ENCODE results near the gene ENDOV. TPM values are rescaled to one million over a fixed set of nuclear protein-coding genes. Genes with fewer than 3 reads are reported as not detected.
A peak's percentile ranks its signal among the peaks of the same experiment; 100 is the strongest.

Gene ENDOV
- total RNA-seq, 1 donor from 2014 or later, result 22.8 TPM

- Mint-ChIP-seq H3K27ac (ENCODE audit: unreplicated experiment) (peak overlapping the region; percentile 57), H3K36me3 (ENCODE audit: low read depth) (peaks cover 73% of the 10 kb centered on the region)
Measured at GRCh38 chr17:80382446-80382845, 32.5 kb upstream of the ENDOV start.

DNA sequence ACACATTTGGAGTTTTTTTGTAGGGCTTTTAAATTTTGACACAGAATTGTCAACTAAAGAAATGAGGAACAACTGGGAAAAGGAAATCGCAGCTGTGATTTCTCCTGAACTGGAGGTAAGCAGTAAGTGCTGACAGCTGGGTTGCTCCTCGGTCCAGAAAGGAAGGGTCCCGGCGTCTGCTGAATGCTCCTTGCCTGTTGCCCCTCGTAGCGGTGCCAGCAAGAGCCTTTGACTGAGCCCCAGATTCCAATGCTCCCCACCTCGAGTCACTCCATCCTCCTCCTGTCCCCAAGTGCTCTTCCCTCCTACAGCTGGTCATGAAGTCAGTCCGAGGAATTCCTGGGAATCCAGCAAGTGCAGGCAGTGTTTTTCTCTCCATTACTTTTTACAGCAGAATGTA lies 32.0 kb upstream of the ENDOV start:
- no peaks in the 10 kb centered on the region for H3K4me1 Mint-ChIP-seq (ENCODE audit: low read depth)
- peaks cover 70% of the 10 kb centered on the region for H3K36me3 Mint-ChIP-seq (ENCODE audit: low read depth)
- no peaks in the 10 kb centered on the region for H3K27me3 Mint-ChIP-seq (ENCODE audit: low read depth)
- no peaks in the 10 kb centered on the region for H3K9me3 Mint-ChIP-seq (ENCODE audit: low read depth)
- H3K4me3 Mint-ChIP-seq (ENCODE audit: unreplicated experiment), result no peak overlapping the region
- no peak for TF ChIP-seq CTCF (IDR thresholded peaks at IDR 0.05)
- no peak for DNase-seq (ENCODE audit: low spot score)
- no peak overlapping the region for H3K27ac Mint-ChIP-seq (ENCODE audit: unreplicated experiment)

More at GRCh38 chr17:80382446-80382845, 32.5 kb upstream of the ENDOV start:
- Mint-ChIP-seq H3K27me3 (ENCODE audit: low read depth) (no peaks in the 10 kb centered on the region), H3K4me3 (ENCODE audit: unreplicated experiment) (no peak overlapping the region), H3K4me1 (ENCODE audit: low read depth) (no peaks in the 10 kb centered on the region), H3K9me3 (ENCODE audit: low read depth) (no peaks in the 10 kb centered on the region)
- no peak for TF ChIP-seq CTCF (IDR thresholded peaks at IDR 0.05)
- no peak for DNase-seq (ENCODE audit: low spot score)

- DNase-seq (ENCODE audit: low spot score), result no peak
- Mint-ChIP-seq H3K4me3 (ENCODE audit: unreplicated experiment) (no peak overlapping the region), H3K36me3 (ENCODE audit: low read depth) (peaks cover 60% of the 10 kb centered on the region), H3K27me3 (ENCODE audit: low read depth) (no peaks in the 10 kb centered on the region), H3K27ac (ENCODE audit: unreplicated experiment) (no peak overlapping the region), H3K4me1 (ENCODE audit: low read depth) (peaks cover 13% of the 10 kb centered on the region), H3K9me3 (ENCODE audit: low read depth) (no peaks in the 10 kb centered on the region)
- TF ChIP-seq CTCF (IDR thresholded peaks at IDR 0.05), result no peak
Measured at GRCh38 chr17:80384078-80384960, 30.6 kb upstream of the ENDOV start.

GRCh38 chr17:80385046-80385445 lies 29.9 kb upstream of the ENDOV start:
- no peak for DNase-seq (ENCODE audit: low spot score)
- peaks cover 58% of the 10 kb centered on the region for H3K36me3 Mint-ChIP-seq (ENCODE audit: low read depth)
- no peak for TF ChIP-seq CTCF (IDR thresholded peaks at IDR 0.05)
- H3K27ac Mint-ChIP-seq (ENCODE audit: unreplicated experiment), result no peak overlapping the region
- no peaks in the 10 kb centered on the region for H3K27me3 Mint-ChIP-seq (ENCODE audit: low read depth)
- no peak overlapping the region for H3K4me3 Mint-ChIP-seq (ENCODE audit: unreplicated experiment)
- peaks cover 20% of the 10 kb centered on the region for H3K4me1 Mint-ChIP-seq (ENCODE audit: low read depth)
- no peaks in the 10 kb centered on the region for H3K9me3 Mint-ChIP-seq (ENCODE audit: low read depth)

DNA sequence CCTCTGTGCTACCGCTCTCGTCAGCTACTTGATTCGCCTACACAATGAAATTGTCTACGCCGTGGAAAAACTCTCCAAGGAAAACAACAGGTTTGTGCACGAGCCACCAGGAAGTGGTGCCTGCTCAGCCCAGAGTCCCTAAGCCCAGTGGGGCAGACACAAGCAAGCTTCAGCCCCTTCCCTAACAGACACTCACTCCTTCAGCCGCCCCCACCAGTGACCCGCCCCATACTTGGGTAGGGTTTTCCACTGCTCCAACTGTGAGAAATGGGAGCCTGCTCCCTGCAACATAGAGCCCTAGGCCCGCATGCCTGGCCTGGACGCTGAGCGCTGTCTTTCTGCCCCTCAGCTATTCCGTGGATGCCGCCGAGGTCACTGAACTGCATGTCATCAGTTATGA lies 28.6 kb upstream of the ENDOV start:
- no peak overlapping the region for H3K27ac Mint-ChIP-seq (ENCODE audit: unreplicated experiment)
- H3K4me1 Mint-ChIP-seq (ENCODE audit: low read depth), result peaks cover 27% of the 10 kb centered on the region
- no peak overlapping the region for H3K4me3 Mint-ChIP-seq (ENCODE audit: unreplicated experiment)
- peaks cover 47% of the 10 kb centered on the region for H3K36me3 Mint-ChIP-seq (ENCODE audit: low read depth)
- no peak for TF ChIP-seq CTCF (IDR thresholded peaks at IDR 0.05)
- H3K9me3 Mint-ChIP-seq (ENCODE audit: low read depth), result no peaks in the 10 kb centered on the region
- no peaks in the 10 kb centered on the region for H3K27me3 Mint-ChIP-seq (ENCODE audit: low read depth)
- no peak for DNase-seq (ENCODE audit: low spot score)
